Cardiac fibroblast (primary cell): ENCODE results near the gene ABCG1.
A peak's percentile ranks its signal among the peaks of the same experiment; 100 is the strongest.
"Not testable (repeated sequence)": the region's sequence is repeated elsewhere in the genome, so short reads cannot be mapped to it uniquely, and the experiment has no call there.

ENCODE experiments used
- DNase-seq, 2 donors: peaks; one replicate each; pipeline versions ENCODE4 v3.0.0 to v3.0.0-alpha.2; 2010; ENCODE audit warnings: low read depth in 2 of 2
- H3K4me3 ChIP-seq, 2 donors: replicated peaks in 1 of 2; 1 replicate in 1 of 2; 2 replicates in 1 of 2; pipeline ENCODE4 v1.5.1; 2011; ENCODE audit warnings: low read depth in 2 of 2, low read length in 2 of 2, mild to moderate bottlenecking in 2 of 2, moderate library complexity in 1 of 2
- CTCF ChIP-seq: IDR thresholded peaks from one replicate; pipeline ENCODE4 v1.5.1; 2011; ENCODE audit warnings: low read depth, mild to moderate bottlenecking, low read length, inconsistent platforms

ABCG1 gene

GRCh38 chr21:42176859-42177258 is 42.1 kb upstream of the ABCG1 start:
- DNase-seq = peak in 1 of 2 donors; percentile 31
- TF ChIP-seq CTCF = no peak

GRCh38 chr21:42179316-42179715 is 39.6 kb upstream of the ABCG1 start:
- no peak overlapping the region for H3K4me3 ChIP-seq
- no peak for DNase-seq
- TF ChIP-seq CTCF = no peak

More at GRCh38 chr21:42176859-42177258, 42.1 kb upstream of the ABCG1 start:
- H3K4me3 ChIP-seq = no peak overlapping the region

GRCh38 chr21:42180001-42180400 is 38.9 kb upstream of the ABCG1 start:
- not testable (repeated sequence) for DNase-seq, H3K4me3 ChIP-seq

GRCh38 chr21:42182713-42183371 is 36.1 kb upstream of the ABCG1 start:
- DNase-seq = no peak
- no peak overlapping the region for H3K4me3 ChIP-seq
- no peak for TF ChIP-seq CTCF

GRCh38 chr21:42183374-42184266 is 35.3 kb upstream of the ABCG1 start:
- H3K4me3 ChIP-seq = no peak overlapping the region
- TF ChIP-seq CTCF = no peak
- no peak for DNase-seq

GRCh38 chr21:42186591-42186990 is 32.3 kb upstream of the ABCG1 start:
- no peak for DNase-seq
- TF ChIP-seq CTCF = no peak
- no peak overlapping the region for H3K4me3 ChIP-seq

- peak; percentile 41 to 55 for DNase-seq
- H3K4me3 ChIP-seq = no peak overlapping the region
- TF ChIP-seq CTCF = no peak
Observed at GRCh38 chr21:42187976-42188653, 30.8 kb upstream of the ABCG1 start.
